Esophagus squamous epithelium (tissue), 5 donors: ENCODE results near the gene RAB11B. TPM values are rescaled to one million over a fixed set of nuclear protein-coding genes. Genes with fewer than 3 reads are reported as not detected.
A peak's percentile ranks its signal among the peaks of the same experiment; 100 is the strongest.
"Not testable (repeated sequence)": the region's sequence is repeated elsewhere in the genome, so short reads cannot be mapped to it uniquely, and the experiment has no call there.

Experiments used
- DNase-seq: peaks from one replicate; lab custom pipeline; 2025; lab: John Stamatoyannopoulos, UW
- H3K27ac ChIP-seq, 4 donors: fragments of 200-600 bp; sonication (generic); one replicate each; pipeline ENCODE4 v1.5.1; 2016 to 2019; ENCODE audit warnings: mild to moderate bottlenecking in 1 of 4
- H3K27me3 ChIP-seq, 4 donors: fragments of 200-600 bp; sonication (generic); 1 replicate in 3 of 4; 2 replicates in 1 of 4; pipeline versions ENCODE4 v1.5.1 to v1.6.0; 2017 to 2021; ENCODE audit warnings: antibody characterized with exemption in 1 of 4
- H3K36me3 ChIP-seq, 3 donors: fragments of 200-600 bp; sonication (generic); one replicate each; pipeline ENCODE4 v1.5.1; 2016 to 2019
- H3K4me1 ChIP-seq, 3 donors: fragments of 200-600 bp; sonication (generic); one replicate each; pipeline ENCODE4 v1.5.1; 2017 to 2019
- H3K4me3 ChIP-seq, 4 donors: fragments of 200-600 bp; sonication (generic); 1 replicate in 3 of 4; 2 replicates in 1 of 4; pipeline ENCODE4 v1.5.1; 2016 to 2019; ENCODE audit warnings: mild to moderate bottlenecking in 2 of 4, moderate library complexity in 1 of 4
- H3K9me3 ChIP-seq, 3 donors: fragments of 200-600 bp; sonication (generic); one replicate each; pipeline ENCODE4 v1.5.1; 2016 to 2019
- POLR2A ChIP-seq, 4 donors: fragments of 450-650 bp; IDR thresholded peaks; one replicate each; pipeline ENCODE4 v1.6.1; 2017; ENCODE audit warnings: antibody characterized with exemption in 4 of 4, mild to moderate bottlenecking in 4 of 4, moderate library complexity in 3 of 4
- WGBS, 2 donors: methylation state at CpG; one replicate each; pipeline ENCODE4 v1.1.5; 2018; 5-methylcytosine and 5-hydroxymethylcytosine counted together
- intact Hi-C: fragments of 100-400 bp; cut with DNase I; formaldehyde crosslinking; loops from one replicate; pipeline ENCODE4 v1.15.0; 2022
- total RNA-seq, 4 donors: library from RNA; depleted of rRNA; stranded (reverse); fragments of >200 nt; gene quantifications; one replicate each; pipeline ENCODE4 v1.1.0, GENCODE V29; 2016
- TF ChIP-seq, protein P1 (sequence below), 6 experiments: fragments of 450-650 bp in 4 of 6; fragments of 200-600 bp in 2 of 6; sonication (generic) in 2 of 6; IDR thresholded peaks; one replicate each; pipeline ENCODE4 v1.5.1; 2016 to 2019; ENCODE audit warnings: antibody characterized with exemption in 6 of 6, mild to moderate bottlenecking in 4 of 6, moderate library complexity in 4 of 6
- donor health status: DM: yes; HTN: yes; CAD: no.

RAB11B gene
- total RNA-seq, 4 donors from 2014 or later, result 11.3 to 44.0 (median 26.0) TPM

GRCh38 chr19:8404391-8405151 lies 14.4 kb downstream of the RAB11B start:
- TF ChIP-seq POLR2A (IDR thresholded peaks at IDR 0.05), result no peak
- TF ChIP-seq, protein P1, sequence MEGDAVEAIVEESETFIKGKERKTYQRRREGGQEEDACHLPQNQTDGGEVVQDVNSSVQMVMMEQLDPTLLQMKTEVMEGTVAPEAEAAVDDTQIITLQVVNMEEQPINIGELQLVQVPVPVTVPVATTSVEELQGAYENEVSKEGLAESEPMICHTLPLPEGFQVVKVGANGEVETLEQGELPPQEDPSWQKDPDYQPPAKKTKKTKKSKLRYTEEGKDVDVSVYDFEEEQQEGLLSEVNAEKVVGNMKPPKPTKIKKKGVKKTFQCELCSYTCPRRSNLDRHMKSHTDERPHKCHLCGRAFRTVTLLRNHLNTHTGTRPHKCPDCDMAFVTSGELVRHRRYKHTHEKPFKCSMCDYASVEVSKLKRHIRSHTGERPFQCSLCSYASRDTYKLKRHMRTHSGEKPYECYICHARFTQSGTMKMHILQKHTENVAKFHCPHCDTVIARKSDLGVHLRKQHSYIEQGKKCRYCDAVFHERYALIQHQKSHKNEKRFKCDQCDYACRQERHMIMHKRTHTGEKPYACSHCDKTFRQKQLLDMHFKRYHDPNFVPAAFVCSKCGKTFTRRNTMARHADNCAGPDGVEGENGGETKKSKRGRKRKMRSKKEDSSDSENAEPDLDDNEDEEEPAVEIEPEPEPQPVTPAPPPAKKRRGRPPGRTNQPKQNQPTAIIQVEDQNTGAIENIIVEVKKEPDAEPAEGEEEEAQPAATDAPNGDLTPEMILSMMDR (IDR thresholded peaks at IDR 0.05), result no peak

GRCh38 chr19:8410718-8411117 lies 20.6 kb downstream of the RAB11B start:
- intact Hi-C loops, H3K4me3 ChIP-seq, DNase-seq, H3K36me3 ChIP-seq, H3K27me3 ChIP-seq, H3K27ac ChIP-seq, H3K9me3 ChIP-seq: not testable (repeated sequence)
- H3K4me1 ChIP-seq, result peaks cover 0 to 38% (median 19%) of the 10 kb centered on the region in 3 donors
- 49 to 66% methylated on average over 11 to 13 of the region's 13 CpGs for WGBS, 2 donors
- TF ChIP-seq, protein P1 (IDR thresholded peaks at IDR 0.05), result peak in 1 of 6 experiments; percentile 10

More at GRCh38 chr19:8404391-8405151, 14.4 kb downstream of the RAB11B start:
- H3K9me3 ChIP-seq, result no peaks in the 10 kb centered on the region
- H3K27ac ChIP-seq, result no peak overlapping the region
- peaks cover 0 to 25% (median 4%) of the 10 kb centered on the region in 3 donors for H3K4me1 ChIP-seq
- no peaks in the 10 kb centered on the region for H3K27me3 ChIP-seq
- intact Hi-C loops, result no loop called here
- no peak for DNase-seq
- no peak overlapping the region for H3K4me3 ChIP-seq
- peaks cover 20 to 63% (median 43%) of the 10 kb centered on the region in 3 donors for H3K36me3 ChIP-seq
- 79 to 95% methylated on average over 8 to 11 of the region's 18 CpGs for WGBS, 2 donors

DNA sequence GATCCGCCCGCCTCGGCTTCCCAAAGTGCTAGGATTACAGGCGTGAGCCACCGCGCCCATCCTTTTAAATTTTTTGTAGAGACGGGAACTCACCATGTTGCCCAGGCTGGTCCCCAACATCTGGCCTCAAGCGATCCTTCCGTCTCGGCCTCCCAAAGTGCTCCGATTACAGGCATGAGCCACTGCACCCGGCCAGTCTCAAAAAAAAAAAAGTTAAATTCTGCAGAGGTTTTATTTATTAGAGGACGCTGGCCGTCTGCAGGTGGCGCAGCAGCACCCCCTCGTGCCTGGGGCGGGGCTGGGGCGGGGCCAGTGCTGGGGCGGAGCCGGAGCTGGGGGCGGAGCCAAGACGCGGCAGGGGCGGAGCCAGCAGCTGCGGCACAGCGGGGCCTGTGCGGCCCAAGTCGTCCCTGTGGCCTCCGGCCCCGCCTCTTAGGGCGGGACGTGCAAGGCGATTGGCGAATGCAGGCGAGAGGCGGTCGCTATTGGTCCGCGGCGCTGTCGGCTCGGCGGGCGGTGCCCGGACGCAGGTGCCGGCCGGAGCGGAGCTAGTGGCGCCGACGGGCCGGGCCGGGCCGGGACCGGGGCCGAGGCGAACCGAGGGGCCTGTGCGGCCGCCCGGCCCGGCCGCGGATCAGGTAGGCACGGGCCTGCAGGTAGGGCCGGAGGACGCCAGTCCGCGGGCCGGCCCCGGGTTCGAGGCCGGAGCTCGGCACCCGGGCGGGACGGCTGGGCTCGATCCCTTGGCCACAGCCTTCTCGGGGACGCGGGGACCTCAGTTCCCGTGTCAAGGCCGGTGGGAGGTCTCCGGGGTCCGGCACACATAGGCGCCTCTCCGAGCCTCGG lies 22.8 kb downstream of the RAB11B start, which contains the start of gene MARCHF2:
TSS of gene MARCHF2 (plus strand) at position 523 of the 846 bp plus-strand sequence. CDS start 8,536 bp downstream, outside the sequence.
- intact Hi-C loops, result no loop called here
- Histone ChIP-seq H3K9me3 (no peaks in the 10 kb centered on the region), H3K4me1 (peaks cover 3 to 56% (median 34%) of the 10 kb centered on the region in 3 donors), H3K27me3 (no peaks in the 10 kb centered on the region), H3K27ac (peak within 1 kb of the TSS; percentile 69 to 89 (median 85)), H3K36me3 (no peaks in the 10 kb centered on the region), H3K4me3 (peak within 1 kb of the TSS; percentile 67 to 98 (median 70))
- TF ChIP-seq, protein P1 (IDR thresholded peaks at IDR 0.05), result peak; percentile 56 to 79 (median 64)
- TF ChIP-seq POLR2A (IDR thresholded peaks at IDR 0.05), result peak in 3 of 4 donors; percentile 18 to 65 (median 60)
- peak; percentile 80 for DNase-seq
- 8 to 13% methylated on average over 11 to 15 of the region's 89 CpGs for WGBS, 2 donors

- TF ChIP-seq, protein P1 (IDR thresholded peaks at IDR 0.05), result no peak
- TF ChIP-seq POLR2A (IDR thresholded peaks at IDR 0.05), result no peak
- peak overlapping the region; percentile 67 to 98 (median 70) for H3K4me3 ChIP-seq
- intact Hi-C loops, result no loop called here
- H3K9me3 ChIP-seq, result no peaks in the 10 kb centered on the region
- peak overlapping the region; percentile 69 to 89 (median 85) for H3K27ac ChIP-seq
- no peaks in the 10 kb centered on the region for H3K36me3 ChIP-seq
- no peak for DNase-seq
- WGBS, 2 donors, result 8 to 11% methylated on average over 1 to 3 of the region's 3 CpGs
- peaks cover 6 to 62% (median 38%) of the 10 kb centered on the region in 3 donors for H3K4me1 ChIP-seq
- H3K27me3 ChIP-seq, result no peaks in the 10 kb centered on the region
These were observed 23.5 kb downstream of the RAB11B start for GRCh38 chr19:8413629-8413995.
